Caco-2 (cell line): ENCODE measurements around the gene UPF2. TPM values are rescaled to one million over a fixed set of nuclear protein-coding genes. Genes with fewer than 3 reads are reported as not detected.

Experiments
- BruUV-seq: library from RNA; stranded (reverse); fragments of 400-500 nt; replicated peaks from 2 replicates; lab custom pipeline; 2021; lab: Mats Ljungman, UMichigan
- CTCF ChIA-PET: fragments of 300-600 bp; sonication (Branson Sonifier 250); formaldehyde crosslinking; loops from one replicate; lab custom pipeline; 2022; ENCODE audit warnings: antibody characterized with exemption; lab: Charles Lee
- POLR2A ChIA-PET: fragments of 300-600 bp; sonication (Branson Sonifier 250); formaldehyde crosslinking; loops from one replicate; lab custom pipeline; 2022; ENCODE audit warnings: antibody characterized with exemption; lab: Charles Lee
- DNase-seq, 2 experiments: peaks; one replicate each; pipeline versions ENCODE4 v3.0.0 to v3.0.0-alpha.2; 2020 to 2022
- H3K27me3 ChIP-seq: replicated peaks from 2 replicates; pipeline ENCODE4 v1.6.0; 2011; ENCODE audit warnings: low read length; ENCODE audit not compliant: control insufficient read depth, insufficient read depth
- H3K36me3 ChIP-seq: 2 replicates; pipeline ENCODE4 v1.5.1; 2011; ENCODE audit warnings: low read length; ENCODE audit not compliant: control insufficient read depth, insufficient read depth
- H3K4me1 ChIP-seq: fragments of 250-450 bp; sonication (Bioruptor Pico); 2 replicates; pipeline ENCODE4 v1.5.1; 2020; ENCODE audit warnings: mild to moderate bottlenecking
- H3K4me3 ChIP-seq: 2 replicates; pipeline ENCODE4 v1.5.1; 2011; ENCODE audit warnings: low read depth, mild to moderate bottlenecking, control low read depth, low read length
- H3K9me3 ChIP-seq: fragments of 250-450 bp; sonication (Bioruptor Pico); 2 replicates; pipeline ENCODE4 v1.5.1; 2020; ENCODE audit warnings: mild to moderate bottlenecking, moderate library complexity
- H3K27ac Mint-ChIP-seq: one replicate; pipeline ENCODE4 v1.8.0; 2022; ENCODE audit warnings: mixed read lengths; ENCODE audit not compliant: unreplicated experiment
- H3K27me3 Mint-ChIP-seq: one replicate; pipeline ENCODE4 v1.8.0; 2022; ENCODE audit warnings: mixed read lengths; ENCODE audit not compliant: insufficient read depth, unreplicated experiment
- H3K36me3 Mint-ChIP-seq: one replicate; pipeline ENCODE4 v1.8.0; 2022; ENCODE audit warnings: mild to moderate bottlenecking, mixed read lengths; ENCODE audit not compliant: insufficient read depth, unreplicated experiment
- H3K4me1 Mint-ChIP-seq: one replicate; pipeline ENCODE4 v1.8.0; 2022; ENCODE audit warnings: low read depth, mixed read lengths; ENCODE audit not compliant: unreplicated experiment
- H3K4me3 Mint-ChIP-seq: one replicate; pipeline ENCODE4 v1.8.0; 2022; ENCODE audit warnings: mild to moderate bottlenecking, moderate library complexity, mixed read lengths; ENCODE audit not compliant: unreplicated experiment
- H3K9me3 Mint-ChIP-seq: one replicate; pipeline ENCODE4 v1.8.0; 2022; ENCODE audit warnings: mixed read lengths; ENCODE audit not compliant: unreplicated experiment
- CTCF ChIP-seq, 2 experiments: fragments of 200-600 bp in 1 of 2; IDR thresholded peaks; 1 replicate in 1 of 2; 2 replicates in 1 of 2; pipeline versions ENCODE4 v1.5.1 to v1.8.0; 2011 to 2022; ENCODE audit warnings: antibody characterized with exemption in 1 of 2, control low read depth in 1 of 2, inconsistent platforms in 1 of 2, low read depth in 1 of 2, low read length in 1 of 2, mild to moderate bottlenecking in 1 of 2, moderate library complexity in 1 of 2; ENCODE audit not compliant: insufficient read depth in 1 of 2, severe bottlenecking in 1 of 2, unreplicated experiment in 1 of 2
- intact Hi-C: fragments of 100-400 bp; cut with micrococcal nuclease; formaldehyde crosslinking; loops from one replicate; pipeline ENCODE4 v1.10.0; 2022; ENCODE audit not compliant: unreplicated experiment
- total RNA-seq: library from RNA; stranded (reverse); gene quantifications from 2 replicates; pipeline ENCODE4 v1.2.3, GENCODE V29; 2022

Gene UPF2
- total RNA-seq, 1 experiment from 2014 or later, result 40.6 TPM

- BruUV-seq, result no TSS peak
These were observed 135.9 kb downstream of the UPF2 start for GRCh38 chr10:11906714-11907113.

GRCh38 chr10:11902646-11903045 is 140.0 kb downstream of the UPF2 start:
- DNase-seq, result no peak
- Histone ChIP-seq H3K4me1 (peaks cover 19% of the 10 kb centered on the region), H3K9me3 (no peaks in the 10 kb centered on the region), H3K27me3 (no peaks in the 10 kb centered on the region), H3K36me3 (no peaks in the 10 kb centered on the region), H3K4me3 (no peak overlapping the region)
- H3K4me1 Mint-ChIP-seq, result peaks cover 27% of the 10 kb centered on the region
- no TSS peak for BruUV-seq
- no peak overlapping the region for H3K4me3 Mint-ChIP-seq
- intact Hi-C loops, result no loop called here
- no peak for TF ChIP-seq CTCF (IDR thresholded peaks at IDR 0.05; ENCODE audit: insufficient read depth in 1 of 2, low read depth in 1 of 2, low read length in 1 of 2, severe bottlenecking in 1 of 2, unreplicated experiment in 1 of 2)
- ChIA-PET POLR2A (no interaction called here), CTCF (interaction anchor here (0.6 to 1.0 kb wide), 2 partner anchors 9 to 20 kb away, joined by 3 to 4 read pairs; no protein-coding TSS in a partner anchor)
- H3K27ac Mint-ChIP-seq, result peak overlapping the region; percentile 37
- H3K9me3 Mint-ChIP-seq, result no peaks in the 10 kb centered on the region
- no peaks in the 10 kb centered on the region for H3K27me3 Mint-ChIP-seq
- H3K36me3 Mint-ChIP-seq, result peaks cover 6% of the 10 kb centered on the region

More at GRCh38 chr10:11906714-11907113, 135.9 kb downstream of the UPF2 start:
- Mint-ChIP-seq H3K36me3 (peaks cover 6% of the 10 kb centered on the region), H3K9me3 (no peaks in the 10 kb centered on the region), H3K4me1 (peaks cover 8% of the 10 kb centered on the region), H3K27ac (no peak overlapping the region), H3K27me3 (no peaks in the 10 kb centered on the region), H3K4me3 (no peak overlapping the region)
- H3K4me3 ChIP-seq, result no peak overlapping the region
- H3K4me1 ChIP-seq, result no peaks in the 10 kb centered on the region
- intact Hi-C loops, result no loop called here
- H3K36me3 ChIP-seq, result no peaks in the 10 kb centered on the region
- H3K27me3 ChIP-seq, result no peaks in the 10 kb centered on the region
- no peak for DNase-seq
- no peak for TF ChIP-seq CTCF (IDR thresholded peaks at IDR 0.05; ENCODE audit: insufficient read depth in 1 of 2, low read depth in 1 of 2, low read length in 1 of 2, severe bottlenecking in 1 of 2, unreplicated experiment in 1 of 2)
- H3K9me3 ChIP-seq, result no peaks in the 10 kb centered on the region
- POLR2A ChIA-PET, result no interaction called here
- CTCF ChIA-PET, result no interaction called here

GRCh38 chr10:11901833-11902475 is 140.7 kb downstream of the UPF2 start:
- no peaks in the 10 kb centered on the region for H3K9me3 ChIP-seq
- no peak for TF ChIP-seq CTCF (IDR thresholded peaks at IDR 0.05; ENCODE audit: insufficient read depth in 1 of 2, low read depth in 1 of 2, low read length in 1 of 2, severe bottlenecking in 1 of 2, unreplicated experiment in 1 of 2)
- H3K4me3 ChIP-seq, result no peak overlapping the region
- POLR2A ChIA-PET, result no interaction called here
- no peaks in the 10 kb centered on the region for H3K27me3 ChIP-seq
- no peak for DNase-seq
- H3K36me3 Mint-ChIP-seq, result peaks cover 6% of the 10 kb centered on the region
- no peak overlapping the region for H3K4me3 Mint-ChIP-seq
- no peaks in the 10 kb centered on the region for H3K27me3 Mint-ChIP-seq
- H3K4me1 ChIP-seq, result peaks cover 25% of the 10 kb centered on the region
- H3K4me1 Mint-ChIP-seq, result peaks cover 33% of the 10 kb centered on the region
- intact Hi-C loops, result no loop called here
- CTCF ChIA-PET, result interaction anchor here (0.6 to 1.0 kb wide), 2 partner anchors 8 to 19 kb away, joined by 3 to 4 read pairs; no protein-coding TSS in a partner anchor
- peak overlapping the region; percentile 37 for H3K27ac Mint-ChIP-seq
- no TSS peak for BruUV-seq
- H3K36me3 ChIP-seq, result no peaks in the 10 kb centered on the region
- no peaks in the 10 kb centered on the region for H3K9me3 Mint-ChIP-seq
